ENCODE results near the gene SCUBE2. TPM values are rescaled to one million over a fixed set of nuclear protein-coding genes. Genes with fewer than 3 reads are reported as not detected.

The SCUBE2 gene
- total and polyA plus RNA-seq, 3 donors from 2014 or later, result 3.5 to 10.5 (median 5.0) TPM

- no peak overlapping the region for H3K27ac ChIP-seq
- intact Hi-C loops (cut with DNase I; ENCODE audit: low total_unique reads), result loop anchor here (5.0 kb wide), 1 partner anchor 121 kb away; no protein-coding TSS in a partner anchor
- no peaks in the 10 kb centered on the region for H3K27me3 ChIP-seq
- H3K4me1 ChIP-seq, result peaks cover 15% of the 10 kb centered on the region
- H3K36me3 ChIP-seq (ENCODE audit: low read depth, missing control alignments), result no peaks in the 10 kb centered on the region
- 82 to 84% methylated on average over 3 of the region's 3 CpGs for WGBS, 2 donors
- no peak overlapping the region for H3K4me3 ChIP-seq
- TF ChIP-seq CTCF (IDR thresholded peaks at IDR 0.05) (no peak), POLR2A (IDR thresholded peaks at IDR 0.05) (no peak)
- no peak for DNase-seq
- H3K9me3 ChIP-seq, result no peaks in the 10 kb centered on the region
Observed at GRCh38 chr11:9138133-9138453, 46.7 kb upstream of the SCUBE2 start.

GRCh38 chr11:9137293-9138132 lies 46.1 kb upstream of the SCUBE2 start:
- intact Hi-C loops (cut with DNase I; ENCODE audit: low total_unique reads), result loop anchor here (5.0 kb wide), 1 partner anchor 120 kb away; no protein-coding TSS in a partner anchor
- H3K27ac ChIP-seq, result no peak overlapping the region

GRCh38 chr11:9136741-9137140 lies 45.3 kb upstream of the SCUBE2 start:
- Histone ChIP-seq H3K27me3 (no peaks in the 10 kb centered on the region), H3K4me3 (no peak overlapping the region), H3K4me1 (peaks cover 15% of the 10 kb centered on the region), H3K36me3 (ENCODE audit: low read depth, missing control alignments) (no peaks in the 10 kb centered on the region), H3K27ac (no peak overlapping the region), H3K9me3 (no peaks in the 10 kb centered on the region)
- no peak for TF ChIP-seq CTCF (IDR thresholded peaks at IDR 0.05)
- no peak for TF ChIP-seq POLR2A (IDR thresholded peaks at IDR 0.05)
- no peak for DNase-seq
- 91 to 97% methylated on average over 2 of the region's 2 CpGs for WGBS, 2 donors
- intact Hi-C loops (cut with DNase I; ENCODE audit: low total_unique reads), result loop anchor here (5.0 kb wide), 1 partner anchor 119 kb away; no protein-coding TSS in a partner anchor

More at GRCh38 chr11:9137293-9138132, 46.1 kb upstream of the SCUBE2 start:
- Histone ChIP-seq H3K27me3 (no peaks in the 10 kb centered on the region), H3K36me3 (ENCODE audit: low read depth, missing control alignments) (no peaks in the 10 kb centered on the region), H3K4me1 (peaks cover 15% of the 10 kb centered on the region), H3K4me3 (no peak overlapping the region), H3K9me3 (no peaks in the 10 kb centered on the region)
- WGBS, 2 donors, result 29 to 31% methylated on average over 10 of the region's 10 CpGs
- TF ChIP-seq CTCF (IDR thresholded peaks at IDR 0.05) (peak; percentile 72 to 90 (median 75)), POLR2A (IDR thresholded peaks at IDR 0.05) (no peak)
- peak; percentile 83 for DNase-seq

GRCh38 chr11:9133956-9134355 lies 42.6 kb upstream of the SCUBE2 start:
- Histone ChIP-seq H3K36me3 (ENCODE audit: low read depth, missing control alignments) (no peaks in the 10 kb centered on the region), H3K9me3 (no peaks in the 10 kb centered on the region), H3K27ac (no peak overlapping the region), H3K4me3 (no peak overlapping the region), H3K4me1 (peaks cover 6% of the 10 kb centered on the region), H3K27me3 (no peaks in the 10 kb centered on the region)
- WGBS, 2 donors, result 98 to 100% methylated on average over 2 of the region's 2 CpGs
- TF ChIP-seq POLR2A (IDR thresholded peaks at IDR 0.05) (no peak), CTCF (IDR thresholded peaks at IDR 0.05) (no peak)
- no peak for DNase-seq
- intact Hi-C loops (cut with DNase I; ENCODE audit: low total_unique reads), result no loop called here

All from testis (tissue), 3 donors.